Lower lobe of right lung (tissue), 2 donors: ENCODE measurements around the gene FRMD3. TPM values are rescaled to one million over a fixed set of nuclear protein-coding genes. Genes with fewer than 3 reads are reported as not detected.
A peak's percentile ranks its signal among the peaks of the same experiment; 100 is the strongest.

ENCODE experiments used
- ATAC-seq, 2 donors: fragments of 200-7000 bp; cut with Tn5 transposase; one replicate each; pipeline ENCODE4 v1.9.1; 2020 to 2022; ENCODE audit warnings: mild to moderate bottlenecking in 2 of 2, moderate library complexity in 2 of 2
- DNase-seq: peaks from one replicate; pipeline ENCODE4 v3.0.0-alpha.2; 2020
- H3K27ac ChIP-seq: fragments of 200-600 bp; one replicate; pipeline ENCODE4 v1.8.0; 2022
- H3K27me3 ChIP-seq: fragments of 200-600 bp; one replicate; pipeline ENCODE4 v1.8.0; 2022; ENCODE audit warnings: low read depth
- H3K36me3 ChIP-seq: fragments of 200-600 bp; one replicate; pipeline ENCODE4 v1.8.0; 2022; ENCODE audit warnings: mild to moderate bottlenecking
- H3K4me1 ChIP-seq: fragments of 200-600 bp; one replicate; pipeline ENCODE4 v1.8.0; 2022
- H3K4me3 ChIP-seq: fragments of 200-600 bp; one replicate; pipeline ENCODE4 v1.8.0; 2022; ENCODE audit warnings: mild to moderate bottlenecking
- H3K9me3 ChIP-seq: fragments of 200-600 bp; one replicate; pipeline ENCODE4 v1.8.0; 2022
- CTCF ChIP-seq: fragments of 200-600 bp; IDR thresholded peaks from one replicate; pipeline ENCODE4 v1.8.0; 2022; ENCODE audit warnings: antibody characterized with exemption, mild to moderate bottlenecking
- intact Hi-C: fragments of 100-400 bp; cut with DNase I; formaldehyde crosslinking; loops from one replicate; pipeline ENCODE4 v1.11.0; 2022
- total RNA-seq: library from RNA; stranded (reverse); fragmentation: NEBNext Ultra II Directional; extraction: Animal tissue kit (Norgen Biotek cat#: 25700); gene quantifications from one replicate; pipeline ENCODE4 v1.2.1, GENCODE V29; 2021
- donor health status: DM: no; HTN: yes; CAD: no; lungs with severe emphysema.

Gene FRMD3
- total RNA-seq, 1 donor from 2014 or later = 9.7 TPM

- TF ChIP-seq CTCF = no peak
- H3K27me3 ChIP-seq = no peaks in the 10 kb centered on the region
- H3K4me3 ChIP-seq = no peak overlapping the region
- no peak overlapping the region for H3K27ac ChIP-seq
- ATAC-seq = no peak
- DNase-seq = no peak
- intact Hi-C loops = no loop called here
- peaks cover 13% of the 10 kb centered on the region for H3K9me3 ChIP-seq
- no peaks in the 10 kb centered on the region for H3K4me1 ChIP-seq
- H3K36me3 ChIP-seq = no peaks in the 10 kb centered on the region
Measured at GRCh38 chr9:83382421-83382820, 155.8 kb downstream of the FRMD3 start.

GRCh38 chr9:83379045-83379444, 159.2 kb downstream of the FRMD3 start:
- Histone ChIP-seq H3K9me3 (peaks cover 13% of the 10 kb centered on the region), H3K27me3 (no peaks in the 10 kb centered on the region), H3K36me3 (no peaks in the 10 kb centered on the region), H3K4me1 (no peaks in the 10 kb centered on the region), H3K4me3 (no peak overlapping the region), H3K27ac (no peak overlapping the region)
- no peak for DNase-seq
- no peak for TF ChIP-seq CTCF
- intact Hi-C loops = no loop called here
- ATAC-seq = no peak

- no peak overlapping the region for H3K4me3 ChIP-seq
Measured at GRCh38 chr9:83372957-83373356, 165.2 kb downstream of the FRMD3 start.

GRCh38 chr9:83367326-83367725, 170.9 kb downstream of the FRMD3 start:
- DNase-seq (no peak), ATAC-seq (no peak)
- H3K36me3 ChIP-seq = no peaks in the 10 kb centered on the region
- H3K27ac ChIP-seq = peak overlapping the region; percentile 46
- intact Hi-C loops = no loop called here
- H3K4me3 ChIP-seq = no peak overlapping the region
- no peaks in the 10 kb centered on the region for H3K4me1 ChIP-seq
- H3K9me3 ChIP-seq = no peaks in the 10 kb centered on the region
- TF ChIP-seq CTCF = no peak
- no peaks in the 10 kb centered on the region for H3K27me3 ChIP-seq

More at GRCh38 chr9:83372957-83373356, 165.2 kb downstream of the FRMD3 start:
- no peak for ATAC-seq
- Histone ChIP-seq H3K9me3 (no peaks in the 10 kb centered on the region), H3K27ac (no peak overlapping the region), H3K27me3 (no peaks in the 10 kb centered on the region), H3K4me1 (no peaks in the 10 kb centered on the region), H3K36me3 (no peaks in the 10 kb centered on the region)
- DNase-seq = no peak
- intact Hi-C loops = no loop called here
- TF ChIP-seq CTCF = no peak

GRCh38 chr9:83362341-83362995, 175.7 kb downstream of the FRMD3 start:
- H3K27ac ChIP-seq = no peak overlapping the region
- no peaks in the 10 kb centered on the region for H3K9me3 ChIP-seq
- no peaks in the 10 kb centered on the region for H3K36me3 ChIP-seq
- no peak for TF ChIP-seq CTCF
- intact Hi-C loops = no loop called here
- H3K4me1 ChIP-seq = no peaks in the 10 kb centered on the region
- no peak overlapping the region for H3K4me3 ChIP-seq
- no peaks in the 10 kb centered on the region for H3K27me3 ChIP-seq
- DNase-seq (no peak), ATAC-seq (no peak)
